ENCODE data around the gene RBCK1. TPM values are rescaled to one million over a fixed set of nuclear protein-coding genes. Genes with fewer than 3 reads are reported as not detected.

The RBCK1 gene
- total and polyA plus RNA-seq, 10 donors, result 78.6 to 152 (median 102) TPM

DNA sequence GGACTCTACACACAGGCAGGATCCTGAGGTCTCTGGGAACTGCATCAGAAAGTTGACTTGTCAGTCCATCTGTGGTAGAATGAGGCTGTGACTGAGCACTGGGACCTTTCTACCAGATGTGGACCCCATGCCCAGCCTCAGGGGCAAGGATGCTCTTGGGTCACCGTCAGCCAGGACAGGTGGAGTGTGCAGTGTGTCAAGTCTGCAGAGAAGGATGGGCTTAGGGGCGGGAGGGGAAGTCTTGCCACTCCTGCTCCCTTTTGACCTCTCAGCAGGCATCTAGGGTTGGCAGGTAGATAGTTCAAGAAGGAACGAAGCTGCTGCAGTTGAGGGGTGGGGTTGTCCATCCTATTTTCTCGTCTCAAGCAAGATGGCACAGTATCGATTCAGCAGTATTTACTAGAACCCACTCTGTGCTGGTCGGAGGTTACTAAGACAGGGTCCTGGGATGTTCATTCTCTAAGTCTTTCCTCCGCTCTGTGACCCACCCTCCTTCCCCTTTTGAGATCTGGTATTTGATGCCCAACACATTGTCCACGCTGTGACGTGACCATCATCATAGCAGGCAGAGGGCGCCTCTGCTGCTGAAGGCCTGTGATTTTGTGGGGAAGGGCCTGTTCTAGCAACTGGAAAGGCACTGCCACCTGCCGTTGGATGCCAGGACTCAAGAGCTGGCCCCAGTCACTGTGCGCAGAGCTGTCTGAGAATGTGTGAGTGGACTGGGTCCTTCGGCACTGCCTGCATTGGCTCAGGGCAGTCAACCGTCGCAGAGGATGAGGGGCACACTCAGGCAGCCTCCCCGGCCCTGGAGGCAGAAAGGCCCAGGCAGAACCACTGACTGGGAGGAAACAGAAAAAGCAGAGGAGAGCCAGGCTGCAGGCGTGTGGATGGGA lies 23.2 kb downstream of the RBCK1 start:
- Histone ChIP-seq H3K4me3 (no peak overlapping the region), H3K36me3 (peaks cover 0 to 95% (median 66%) of the 10 kb centered on the region in 6 donors), H3K4me1 (peaks cover 0 to 55% (median 22%) of the 10 kb centered on the region in 6 donors), H3K9me3 (no peaks in the 10 kb centered on the region), H3K27me3 (replicated peaks in 1 of 7) (no peaks in the 10 kb centered on the region), H3K27ac (peak overlapping the region in 4 of 8 donors; percentile 5 to 28 (median 12))
- 74 to 77% (median 75%) methylated on average over 16 to 17 of the region's 17 CpGs for WGBS, 5 donors
- intact Hi-C loops (cut with DNase I; ENCODE audit: low total_unique reads), result loop anchor here (10.0 kb wide), 1 partner anchor 76 kb away; no protein-coding TSS in a partner anchor
- DNase-seq, result no peak
- no peak for TF ChIP-seq POLR2A (IDR thresholded peaks at IDR 0.05)
- TF ChIP-seq, protein P1, sequence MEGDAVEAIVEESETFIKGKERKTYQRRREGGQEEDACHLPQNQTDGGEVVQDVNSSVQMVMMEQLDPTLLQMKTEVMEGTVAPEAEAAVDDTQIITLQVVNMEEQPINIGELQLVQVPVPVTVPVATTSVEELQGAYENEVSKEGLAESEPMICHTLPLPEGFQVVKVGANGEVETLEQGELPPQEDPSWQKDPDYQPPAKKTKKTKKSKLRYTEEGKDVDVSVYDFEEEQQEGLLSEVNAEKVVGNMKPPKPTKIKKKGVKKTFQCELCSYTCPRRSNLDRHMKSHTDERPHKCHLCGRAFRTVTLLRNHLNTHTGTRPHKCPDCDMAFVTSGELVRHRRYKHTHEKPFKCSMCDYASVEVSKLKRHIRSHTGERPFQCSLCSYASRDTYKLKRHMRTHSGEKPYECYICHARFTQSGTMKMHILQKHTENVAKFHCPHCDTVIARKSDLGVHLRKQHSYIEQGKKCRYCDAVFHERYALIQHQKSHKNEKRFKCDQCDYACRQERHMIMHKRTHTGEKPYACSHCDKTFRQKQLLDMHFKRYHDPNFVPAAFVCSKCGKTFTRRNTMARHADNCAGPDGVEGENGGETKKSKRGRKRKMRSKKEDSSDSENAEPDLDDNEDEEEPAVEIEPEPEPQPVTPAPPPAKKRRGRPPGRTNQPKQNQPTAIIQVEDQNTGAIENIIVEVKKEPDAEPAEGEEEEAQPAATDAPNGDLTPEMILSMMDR (IDR thresholded peaks at IDR 0.05 in 8 of 11, conservative IDR thresholded peaks at IDR 0.05 in 3 of 11), result peak in 10 of 11 experiments; percentile 22 to 66 (median 44)
- peak; percentile 27 to 55 (median 48) for TF ChIP-seq POLR2AphosphoS5 (IDR thresholded peaks at IDR 0.05)

DNA sequence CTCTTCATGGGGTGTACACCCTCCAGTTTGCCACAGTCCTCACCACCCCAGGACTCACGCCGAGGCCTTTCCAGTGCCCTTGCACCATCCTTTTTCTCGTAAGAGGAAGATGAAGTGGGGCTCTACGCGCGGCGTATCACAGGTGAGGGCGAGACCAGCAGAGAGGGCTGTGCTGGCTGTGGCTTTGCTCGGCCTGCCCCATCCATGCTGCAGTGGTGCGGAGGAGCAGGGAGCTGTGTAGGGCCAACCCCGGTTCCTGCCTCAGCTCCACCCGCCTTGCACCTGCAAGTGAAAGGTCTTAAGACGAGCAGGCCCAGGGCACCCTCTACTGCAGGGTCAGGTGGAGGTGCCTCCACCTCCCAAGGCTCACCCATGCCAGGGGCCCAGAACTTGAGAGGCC lies 24.1 kb downstream of the RBCK1 start:
- H3K4me1 ChIP-seq, result peaks cover 0 to 65% (median 25%) of the 10 kb centered on the region in 6 donors
- WGBS, 5 donors, result 85 to 92% (median 92%) methylated on average over 13 of the region's 13 CpGs
- DNase-seq, result no peak
- intact Hi-C loops (cut with DNase I; ENCODE audit: low total_unique reads), result loop anchor here (10.0 kb wide), 1 partner anchor 77 kb away; no protein-coding TSS in a partner anchor
- H3K4me3 ChIP-seq, result no peak overlapping the region
- peak overlapping the region in 3 of 8 donors; percentile 57 to 77 (median 63) for H3K27ac ChIP-seq
- peaks cover 0 to 95% (median 72%) of the 10 kb centered on the region in 6 donors for H3K36me3 ChIP-seq
- TF ChIP-seq POLR2AphosphoS5 (IDR thresholded peaks at IDR 0.05), result peak in 2 of 3 donors; percentile 16 to 50
- TF ChIP-seq POLR2A (IDR thresholded peaks at IDR 0.05), result no peak
- TF ChIP-seq, protein P1 (IDR thresholded peaks at IDR 0.05 in 8 of 11, conservative IDR thresholded peaks at IDR 0.05 in 3 of 11), result no peak
- no peaks in the 10 kb centered on the region for H3K27me3 ChIP-seq (replicated peaks in 1 of 7)
- no peaks in the 10 kb centered on the region for H3K9me3 ChIP-seq

GRCh38 chr20:432677-433299 lies 24.7 kb downstream of the RBCK1 start:
- Histone ChIP-seq H3K27ac (peak overlapping the region in 7 of 8 donors; percentile 4 to 77 (median 49)), H3K27me3 (replicated peaks in 1 of 7) (no peaks in the 10 kb centered on the region), H3K4me1 (peaks cover 4 to 70% (median 31%) of the 10 kb centered on the region in 6 donors), H3K36me3 (peaks cover 0 to 95% (median 69%) of the 10 kb centered on the region in 6 donors), H3K4me3 (no peak overlapping the region), H3K9me3 (no peaks in the 10 kb centered on the region)
- no peak for DNase-seq
- peak in 1 of 3 donors; percentile 7 for TF ChIP-seq POLR2AphosphoS5 (IDR thresholded peaks at IDR 0.05)
- TF ChIP-seq, protein P1 (IDR thresholded peaks at IDR 0.05 in 8 of 11, conservative IDR thresholded peaks at IDR 0.05 in 3 of 11), result no peak
- intact Hi-C loops (cut with DNase I; ENCODE audit: low total_unique reads), result loop anchor here (10.0 kb wide), 1 partner anchor 78 kb away; no protein-coding TSS in a partner anchor
- WGBS, 5 donors, result 90 to 92% (median 91%) methylated on average over 11 of the region's 11 CpGs
